GM12878 (cell line): ENCODE data around the gene MICAL3. TPM values are rescaled to one million over a fixed set of nuclear protein-coding genes. Genes with fewer than 3 reads are reported as not detected.

Source experiments
- ATF3 ChIP-seq: IDR thresholded peaks from 2 replicates; pipeline ENCODE4 v1.6.1; 2011; ENCODE audit warnings: low read depth, mild to moderate bottlenecking, low read length, moderate library complexity, borderline replicate concordance; ENCODE audit errors: extremely low read depth
- CEBPB ChIP-seq, 2 experiments: fragments of 150-350 bp in 1 of 2; IDR thresholded peaks; 2 replicates each; pipeline ENCODE4 v1.6.1; 2012 to 2014; ENCODE audit warnings: low read depth in 2 of 2, low read length in 2 of 2, borderline replicate concordance in 1 of 2, inconsistent platforms in 1 of 2
- E2F8 ChIP-seq: fragments of 450-650 bp; IDR thresholded peaks from 2 replicates; pipeline ENCODE4 v1.6.1; 2018; ENCODE audit warnings: mild to moderate bottlenecking, low read depth, moderate library complexity; ENCODE audit not compliant: partially characterized antibody
- EED ChIP-seq: sonication (generic); IDR thresholded peaks from 2 replicates; pipeline ENCODE4 v1.6.1; 2016; ENCODE audit warnings: antibody characterized with exemption, low read depth
- EGR1 ChIP-seq, 2 experiments: IDR thresholded peaks; 1 replicate in 1 of 2; 2 replicates in 1 of 2; pipeline ENCODE4 v1.6.1; 2011 to 2012; ENCODE audit warnings: low read depth in 2 of 2, low read length in 2 of 2, borderline replicate concordance in 1 of 2, mild to moderate bottlenecking in 1 of 2, moderate library complexity in 1 of 2
- HDAC6 ChIP-seq: fragments of 200-600 bp; sonication (generic); IDR thresholded peaks from one replicate; pipeline ENCODE4 v1.8.0; 2017; ENCODE audit warnings: antibody characterized with exemption; ENCODE audit not compliant: unreplicated experiment
- JUNB ChIP-seq: IDR thresholded peaks from 2 replicates; pipeline ENCODE4 v1.6.1; 2016; ENCODE audit warnings: antibody characterized with exemption, mild to moderate bottlenecking
- MTA3 ChIP-seq: IDR thresholded peaks from 2 replicates; pipeline ENCODE4 v1.6.1; 2012; ENCODE audit warnings: low read length, inconsistent platforms, borderline replicate concordance
- NBN ChIP-seq: fragments of 450-650 bp; IDR thresholded peaks from 2 replicates; pipeline ENCODE4 v1.6.1; 2016
- NKRF ChIP-seq: fragments of 450-650 bp; conservative IDR thresholded peaks from 2 replicates; pipeline ENCODE4 v1.6.1; 2017; ENCODE audit warnings: mild to moderate bottlenecking, moderate library complexity
- PKNOX1 ChIP-seq: fragments of 450-650 bp; IDR thresholded peaks from 2 replicates; pipeline ENCODE4 v1.6.1; 2016; ENCODE audit warnings: mild to moderate bottlenecking
- RFX5 ChIP-seq: IDR thresholded peaks from 2 replicates; pipeline ENCODE4 v1.6.1; 2011; ENCODE audit warnings: low read depth, low read length, improper control_type of control experiment
- RUNX3 ChIP-seq: IDR thresholded peaks from 2 replicates; pipeline ENCODE4 v1.6.1; 2012; ENCODE audit warnings: low read length, inconsistent platforms
- SMC3 ChIP-seq: IDR thresholded peaks from 2 replicates; pipeline ENCODE4 v1.6.1; 2011; ENCODE audit warnings: low read length, improper control_type of control experiment, borderline replicate concordance
- STAT3 ChIP-seq: IDR thresholded peaks from 2 replicates; pipeline ENCODE4 v1.6.1; 2011; ENCODE audit warnings: low read depth, low read length, improper control_type of control experiment
- SUPT20H ChIP-seq: IDR thresholded peaks from 2 replicates; pipeline ENCODE4 v1.6.1; 2011; ENCODE audit warnings: low read depth, mild to moderate bottlenecking, low read length, moderate library complexity, borderline replicate concordance; ENCODE audit not compliant: control insufficient read depth
- USF1 ChIP-seq: IDR thresholded peaks from 2 replicates; pipeline ENCODE4 v1.6.1; 2011; ENCODE audit warnings: borderline replicate concordance, low read depth, mild to moderate bottlenecking, moderate library complexity, mixed read lengths, low read length; ENCODE audit not compliant: insufficient read depth; ENCODE audit errors: extremely low read length
- ZBTB11 ChIP-seq: fragments of 450-650 bp; formaldehyde crosslinking; IDR thresholded peaks from 2 replicates; pipeline ENCODE4 v1.5.0; 2022; ENCODE audit warnings: mild to moderate bottlenecking, missing genetic modification characterization
- ZSCAN29 ChIP-seq: fragments of 450-650 bp; IDR thresholded peaks from 2 replicates; pipeline ENCODE4 v1.6.1; 2017; ENCODE audit warnings: mild to moderate bottlenecking, moderate library complexity
- polyA plus RNA-seq, 11 experiments: library from polyadenylated mRNA; depleted of rRNA in 4 of 11; unstranded in 6 of 11; stranded (reverse) in 5 of 11; fragments of >200 nt; fragmentation: Nextera tagmentation in 4 of 11; fragmentation: Illumina TruSeq in 1 of 11; extraction: Ambion mirVana in 4 of 11; extraction: Trizol in 1 of 11; gene quantifications; 1 replicate in 1 of 11; 2 replicates in 10 of 11; pipeline versions ENCODE4 v1.2.1 to v1.2.3, GENCODE V29; 2011 to 2016; ENCODE audit warnings: inconsistent platforms in 2 of 11, missing spikeins in 2 of 11, low read depth in 1 of 11
- total RNA-seq, 4 experiments: library from RNA; depleted of rRNA in 3 of 4; stranded (reverse); fragments of >200 nt in 3 of 4; fragmentation: Illumina TruSeq in 1 of 4; extraction: Trizol in 1 of 4; gene quantifications; 2 replicates each; pipeline versions ENCODE4 v1.2.1 to v1.2.3, GENCODE V29; 2013 to 2021

The MICAL3 gene
- total and polyA plus RNA-seq, 10 of the 15 experiments (the other 5 are each of a cell fraction or from before 2014, with no cell fraction given), result 2.6 to 92.2 (median 24.0) TPM

GRCh38 chr22:18024276-18024939 lies at the start of gene MICAL3 (continued):
- TF ChIP-seq EED (no peak), RFX5 (no peak), USF1 (no peak), NKRF (peak; percentile 66), RUNX3 (peak; percentile 60), MTA3 (no peak), NBN (no peak), SMC3 (peak; percentile 49; the same call in 1 of the 2 replicates), HDAC6 (peak; percentile 83), SUPT20H (no peak), JUNB (no peak), E2F8 (no peak), CEBPB (IDR thresholded peaks at IDR 0.05; ENCODE audit: borderline replicate concordance in 1 of 2, low read depth in 2 of 2, low read length in 2 of 2) (no peak), ZBTB11 (CRISPR knock-in tag) (no peak), ATF3 (no peak), EGR1 (IDR thresholded peaks at IDR 0.05; ENCODE audit: borderline replicate concordance in 1 of 2, low read depth in 2 of 2, low read length in 2 of 2) (0 out of 3 replicates have a peak, but pooled peaks of 1 of the 2 experiments have one; percentile 42), STAT3 (no peak), PKNOX1 (no peak), ZSCAN29 (peak; percentile 75)
